HEK293 (cell line): ENCODE data around the gene PLAU.
"Not testable (repeated sequence)": the region's sequence is repeated elsewhere in the genome, so short reads cannot be mapped to it uniquely, and the experiment has no call there.

Source experiments
- CTCF ChIP-seq: fragments of 450-650 bp; formaldehyde crosslinking; IDR thresholded peaks from 2 replicates; pipeline ENCODE4 v1.5.1; 2016; ENCODE audit warnings: missing biosample characterization, missing genetic modification characterization
- REST ChIP-seq: fragments of 450-650 bp; formaldehyde crosslinking; IDR thresholded peaks from 2 replicates; pipeline ENCODE4 v1.5.1; 2016; ENCODE audit warnings: missing biosample characterization, missing genetic modification characterization
- ZBTB17 ChIP-seq: fragments of 450-650 bp; formaldehyde crosslinking; IDR thresholded peaks from 2 replicates; pipeline ENCODE4 v1.5.1; 2016; ENCODE audit warnings: missing biosample characterization, missing genetic modification characterization
- ZBTB44 ChIP-seq: fragments of 450-650 bp; IDR thresholded peaks from 2 replicates; pipeline ENCODE4 v1.5.1; 2018; ENCODE audit warnings: missing biosample characterization, mild to moderate bottlenecking, missing genetic modification characterization
- ZBTB48 ChIP-seq: fragments of 450-650 bp; formaldehyde crosslinking; IDR thresholded peaks from 2 replicates; pipeline ENCODE4 v1.5.1; 2016; ENCODE audit warnings: missing biosample characterization, missing genetic modification characterization
- ZNF274 ChIP-seq, 2 experiments: fragments of 200-500 bp in 1 of 2; fragments of 450-650 bp in 1 of 2; sonication (Bioruptor generic) in 1 of 2; formaldehyde crosslinking in 1 of 2; IDR thresholded peaks; 2 replicates each; pipeline versions ENCODE4 v1.5.1 to v1.6.1; 2014 to 2016; ENCODE audit warnings: borderline replicate concordance in 1 of 2, inconsistent platforms in 1 of 2, low read length in 1 of 2, missing biosample characterization in 1 of 2, missing genetic modification characterization in 1 of 2
- ZNF302 ChIP-seq: fragments of 450-650 bp; formaldehyde crosslinking; IDR thresholded peaks from 2 replicates; pipeline ENCODE4 v1.5.1; 2016; ENCODE audit warnings: missing biosample characterization, missing genetic modification characterization, low read depth
- ZNF664 ChIP-seq: fragments of 450-650 bp; formaldehyde crosslinking; IDR thresholded peaks from 2 replicates; pipeline ENCODE4 v1.5.1; 2016; ENCODE audit warnings: missing biosample characterization, missing genetic modification characterization
- ZNF747 ChIP-seq: fragments of 450-650 bp; formaldehyde crosslinking; IDR thresholded peaks from 2 replicates; pipeline ENCODE4 v1.5.1; 2016; ENCODE audit warnings: missing biosample characterization, missing genetic modification characterization
- TF ChIP-seq, protein P1 (sequence below): IDR thresholded peaks from 2 replicates; pipeline ENCODE4 v1.6.1; 2011; ENCODE audit warnings: mild to moderate bottlenecking, low read depth, low read length, borderline replicate concordance
- TF ChIP-seq, protein P2 (sequence below): fragments of 450-650 bp; formaldehyde crosslinking; IDR thresholded peaks from 2 replicates; pipeline ENCODE4 v1.5.1; 2016; ENCODE audit warnings: missing biosample characterization, missing genetic modification characterization, low read depth

- TF ChIP-seq CTCF (tag by site-specific recombination); ZBTB17 (tag by site-specific recombination); ZBTB44; ZNF302; ZNF747; ZNF274 (IDR thresholded peaks at IDR 0.05; ENCODE audit: low read length); ZNF274 (tag by site-specific recombination; IDR thresholded peaks at IDR 0.05; ENCODE audit: borderline replicate concordance); ZBTB48 (tag by site-specific recombination); ZNF664; REST (tag by site-specific recombination): not testable (repeated sequence)
- TF ChIP-seq, protein P1, sequence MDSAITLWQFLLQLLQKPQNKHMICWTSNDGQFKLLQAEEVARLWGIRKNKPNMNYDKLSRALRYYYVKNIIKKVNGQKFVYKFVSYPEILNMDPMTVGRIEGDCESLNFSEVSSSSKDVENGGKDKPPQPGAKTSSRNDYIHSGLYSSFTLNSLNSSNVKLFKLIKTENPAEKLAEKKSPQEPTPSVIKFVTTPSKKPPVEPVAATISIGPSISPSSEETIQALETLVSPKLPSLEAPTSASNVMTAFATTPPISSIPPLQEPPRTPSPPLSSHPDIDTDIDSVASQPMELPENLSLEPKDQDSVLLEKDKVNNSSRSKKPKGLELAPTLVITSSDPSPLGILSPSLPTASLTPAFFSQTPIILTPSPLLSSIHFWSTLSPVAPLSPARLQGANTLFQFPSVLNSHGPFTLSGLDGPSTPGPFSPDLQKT: not testable (repeated sequence)
- TF ChIP-seq, protein P2, sequence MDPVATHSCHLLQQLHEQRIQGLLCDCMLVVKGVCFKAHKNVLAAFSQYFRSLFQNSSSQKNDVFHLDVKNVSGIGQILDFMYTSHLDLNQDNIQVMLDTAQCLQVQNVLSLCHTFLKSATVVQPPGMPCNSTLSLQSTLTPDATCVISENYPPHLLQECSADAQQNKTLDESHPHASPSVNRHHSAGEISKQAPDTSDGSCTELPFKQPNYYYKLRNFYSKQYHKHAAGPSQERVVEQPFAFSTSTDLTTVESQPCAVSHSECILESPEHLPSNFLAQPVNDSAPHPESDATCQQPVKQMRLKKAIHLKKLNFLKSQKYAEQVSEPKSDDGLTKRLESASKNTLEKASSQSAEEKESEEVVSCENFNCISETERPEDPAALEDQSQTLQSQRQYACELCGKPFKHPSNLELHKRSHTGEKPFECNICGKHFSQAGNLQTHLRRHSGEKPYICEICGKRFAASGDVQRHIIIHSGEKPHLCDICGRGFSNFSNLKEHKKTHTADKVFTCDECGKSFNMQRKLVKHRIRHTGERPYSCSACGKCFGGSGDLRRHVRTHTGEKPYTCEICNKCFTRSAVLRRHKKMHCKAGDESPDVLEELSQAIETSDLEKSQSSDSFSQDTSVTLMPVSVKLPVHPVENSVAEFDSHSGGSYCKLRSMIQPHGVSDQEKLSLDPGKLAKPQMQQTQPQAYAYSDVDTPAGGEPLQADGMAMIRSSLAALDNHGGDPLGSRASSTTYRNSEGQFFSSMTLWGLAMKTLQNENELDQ (tag by site-specific recombination): not testable (repeated sequence)
Measured at GRCh38 chr10:73930630-73931327, 19.8 kb downstream of the PLAU start.
